Pancreas (tissue), 10 donors: ENCODE measurements around the gene C14orf93. TPM values are rescaled to one million over a fixed set of nuclear protein-coding genes. Genes with fewer than 3 reads are reported as not detected.

Experiments
- ATAC-seq, 4 donors: fragments of 200-7000 bp; cut with Tn5 transposase; one replicate each; pipeline versions ENCODE4 v1.8.0 to v1.9.1; 2020; ENCODE audit warnings: mild to moderate bottlenecking in 4 of 4, moderate library complexity in 4 of 4
- DNase-seq, 6 donors: peaks; one replicate each; pipeline ENCODE4 v3.0.0-alpha.2; 2020
- FAIRE-seq: peaks from 2 replicates; lab custom pipeline; 2012; peaks lifted over from hg19 to GRCh38; lab: Jason Lieb, UNC
- H3K27ac ChIP-seq, 4 donors: fragments of 200-600 bp; sonication (generic); 1 replicate in 3 of 4; 2 replicates in 1 of 4; pipeline versions ENCODE4 v1.5.0 to v1.8.0; 2020
- H3K27me3 ChIP-seq, 4 donors: fragments of 200-600 bp; one replicate each; pipeline ENCODE4 v1.8.0; 2021
- H3K36me3 ChIP-seq, 3 donors: fragments of 200-600 bp; sonication (generic) in 1 of 3; one replicate each; pipeline versions ENCODE4 v1.5.0 to v1.8.0; 2020 to 2021
- H3K4me1 ChIP-seq, 3 donors: fragments of 200-600 bp; one replicate each; pipeline ENCODE4 v1.8.0; 2021
- H3K4me3 ChIP-seq, 4 donors: fragments of 200-600 bp; sonication (generic) in 2 of 4; one replicate each; pipeline versions ENCODE4 v1.5.0 to v1.8.0; 2020 to 2021
- H3K9me3 ChIP-seq, 4 donors: fragments of 200-600 bp; one replicate each; pipeline ENCODE4 v1.8.0; 2021
- WGBS, 2 donors: extraction: QIAGEN DNeasy Blood & Tissue Kit; methylation state at CpG; one replicate each; pipeline ENCODE4 v1.1.7; 2013; 5-methylcytosine and 5-hydroxymethylcytosine counted together
- intact Hi-C, 3 donors: fragments of 100-400 bp; cut with DNase I; formaldehyde crosslinking; loops; one replicate each; pipeline versions ENCODE4 v1.11.1 to v1.14.2; 2022
- polyA plus RNA-seq, 2 donors: library from polyadenylated mRNA; stranded (reverse); fragments of 200-250 nt; gene quantifications; one replicate each; pipeline ENCODE4 v1.2.3, GENCODE V29; 2013
- total RNA-seq, 6 donors: library from RNA; stranded (reverse); fragmentation: NEBNext Ultra II Directional in 4 of 6; extraction: Animal tissue kit (Norgen Biotek cat#: 25700) in 4 of 6; gene quantifications; one replicate each; pipeline versions ENCODE4 v1.2.1 to v1.2.4, GENCODE V29; 2021 to 2023
- TF ChIP-seq, protein P1 (sequence below), 4 donors: fragments of 200-600 bp; sonication (generic) in 3 of 4; IDR thresholded peaks; one replicate each; pipeline versions ENCODE4 v1.5.0 to v1.8.0; 2021; ENCODE audit warnings: antibody characterized with exemption in 4 of 4
- donor health status: healthy with polysubstance abuse.
- donor health status: DM: no; HTN: no; CAD: no; lungs with moderate emphysema.
- donor health status: DM: no; HTN: no; CAD: no.
- donor health status: control.
- donor health status: control.
- donor health status: Bipolar disorder and iron deficiency.
- donor health status: DM: yes; HTN: yes; CAD: no.
- donor health status: DM: no; HTN: no; CAD: no.
- donor health status: DM: no; HTN: no; CAD: no.
- donor health status: DM: yes; HTN: yes; CAD: no.

The C14orf93 gene, protein sequence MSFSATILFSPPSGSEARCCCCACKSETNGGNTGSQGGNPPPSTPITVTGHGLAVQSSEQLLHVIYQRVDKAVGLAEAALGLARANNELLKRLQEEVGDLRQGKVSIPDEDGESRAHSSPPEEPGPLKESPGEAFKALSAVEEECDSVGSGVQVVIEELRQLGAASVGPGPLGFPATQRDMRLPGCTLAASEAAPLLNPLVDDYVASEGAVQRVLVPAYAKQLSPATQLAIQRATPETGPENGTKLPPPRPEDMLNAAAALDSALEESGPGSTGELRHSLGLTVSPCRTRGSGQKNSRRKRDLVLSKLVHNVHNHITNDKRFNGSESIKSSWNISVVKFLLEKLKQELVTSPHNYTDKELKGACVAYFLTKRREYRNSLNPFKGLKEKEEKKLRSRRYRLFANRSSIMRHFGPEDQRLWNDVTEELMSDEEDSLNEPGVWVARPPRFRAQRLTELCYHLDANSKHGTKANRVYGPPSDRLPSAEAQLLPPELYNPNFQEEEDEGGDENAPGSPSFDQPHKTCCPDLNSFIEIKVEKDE
- total RNA-seq (1 to 10 TPM; 4.3 to 7.5 (median 5.4) TPM), polyA plus RNA-seq (10 to 100 TPM in 1 of 2 donors, 1 to 10 TPM in 1; 8.3 to 11.3 TPM)

DNA sequence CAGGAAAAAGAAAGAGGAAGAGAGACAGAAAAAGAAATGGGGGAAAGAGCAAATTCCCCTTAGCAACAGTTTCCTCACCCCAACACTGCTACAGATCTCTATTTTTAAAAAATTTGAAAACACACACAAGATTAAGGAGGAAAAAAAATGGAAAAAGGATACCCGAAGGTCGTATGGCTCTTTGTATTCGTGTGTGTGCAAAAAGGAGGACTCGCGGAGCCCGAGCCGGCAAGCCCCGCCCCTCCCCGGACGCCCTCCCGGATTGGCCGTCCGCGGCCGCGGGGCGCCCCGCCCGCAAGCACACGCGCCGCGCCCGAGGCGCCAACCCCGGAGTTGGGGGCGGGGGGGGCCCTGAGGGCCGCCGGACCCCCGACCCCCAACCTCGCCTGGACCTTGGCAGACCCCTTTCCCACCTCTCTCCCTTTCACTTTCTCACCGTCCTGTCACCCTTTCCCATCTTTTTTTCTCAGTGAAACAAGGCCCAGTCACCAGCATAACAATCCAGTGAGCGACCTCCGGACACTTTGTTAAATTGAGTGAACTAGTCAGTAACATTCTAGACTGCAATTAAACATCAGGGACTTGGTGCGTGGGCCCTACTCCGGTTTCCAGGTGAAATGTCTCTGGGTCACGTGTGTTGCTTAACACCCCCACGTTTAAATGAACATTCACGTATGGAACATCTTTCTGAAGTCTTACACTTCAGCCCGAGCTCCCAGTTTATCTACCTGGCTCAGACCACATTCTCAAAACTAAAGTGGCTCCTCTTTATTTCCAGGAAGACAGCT, at the start of gene C14orf93:
Gene C14orf93, minus strand, starts transcription at position 205 of the 788 bp plus-strand sequence. CDS start 11,120 bp downstream, outside the sequence.
- H3K36me3 ChIP-seq: no peaks in the 10 kb centered on the region
- peaks cover 4 to 17% (median 10%) of the 10 kb centered on the region in 3 donors for H3K4me1 ChIP-seq
- WGBS, 2 donors: 0 to 3% methylated on average over 28 to 40 of the region's 40 CpGs
- H3K9me3 ChIP-seq: no peaks in the 10 kb centered on the region
- FAIRE-seq (no peak), ATAC-seq (peak; percentile 45 to 66 (median 61)), DNase-seq (peak; percentile 73 to 92 (median 86))
- peak within 1 kb of the TSS; percentile 64 to 84 (median 78) for H3K27ac ChIP-seq
- TF ChIP-seq, protein P1, sequence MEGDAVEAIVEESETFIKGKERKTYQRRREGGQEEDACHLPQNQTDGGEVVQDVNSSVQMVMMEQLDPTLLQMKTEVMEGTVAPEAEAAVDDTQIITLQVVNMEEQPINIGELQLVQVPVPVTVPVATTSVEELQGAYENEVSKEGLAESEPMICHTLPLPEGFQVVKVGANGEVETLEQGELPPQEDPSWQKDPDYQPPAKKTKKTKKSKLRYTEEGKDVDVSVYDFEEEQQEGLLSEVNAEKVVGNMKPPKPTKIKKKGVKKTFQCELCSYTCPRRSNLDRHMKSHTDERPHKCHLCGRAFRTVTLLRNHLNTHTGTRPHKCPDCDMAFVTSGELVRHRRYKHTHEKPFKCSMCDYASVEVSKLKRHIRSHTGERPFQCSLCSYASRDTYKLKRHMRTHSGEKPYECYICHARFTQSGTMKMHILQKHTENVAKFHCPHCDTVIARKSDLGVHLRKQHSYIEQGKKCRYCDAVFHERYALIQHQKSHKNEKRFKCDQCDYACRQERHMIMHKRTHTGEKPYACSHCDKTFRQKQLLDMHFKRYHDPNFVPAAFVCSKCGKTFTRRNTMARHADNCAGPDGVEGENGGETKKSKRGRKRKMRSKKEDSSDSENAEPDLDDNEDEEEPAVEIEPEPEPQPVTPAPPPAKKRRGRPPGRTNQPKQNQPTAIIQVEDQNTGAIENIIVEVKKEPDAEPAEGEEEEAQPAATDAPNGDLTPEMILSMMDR (IDR thresholded peaks at IDR 0.05): no peak
- H3K4me3 ChIP-seq: peak within 1 kb of the TSS; percentile 21 to 45 (median 37)
- H3K27me3 ChIP-seq: no peaks in the 10 kb centered on the region
- intact Hi-C loops: no loop called here

DNA sequence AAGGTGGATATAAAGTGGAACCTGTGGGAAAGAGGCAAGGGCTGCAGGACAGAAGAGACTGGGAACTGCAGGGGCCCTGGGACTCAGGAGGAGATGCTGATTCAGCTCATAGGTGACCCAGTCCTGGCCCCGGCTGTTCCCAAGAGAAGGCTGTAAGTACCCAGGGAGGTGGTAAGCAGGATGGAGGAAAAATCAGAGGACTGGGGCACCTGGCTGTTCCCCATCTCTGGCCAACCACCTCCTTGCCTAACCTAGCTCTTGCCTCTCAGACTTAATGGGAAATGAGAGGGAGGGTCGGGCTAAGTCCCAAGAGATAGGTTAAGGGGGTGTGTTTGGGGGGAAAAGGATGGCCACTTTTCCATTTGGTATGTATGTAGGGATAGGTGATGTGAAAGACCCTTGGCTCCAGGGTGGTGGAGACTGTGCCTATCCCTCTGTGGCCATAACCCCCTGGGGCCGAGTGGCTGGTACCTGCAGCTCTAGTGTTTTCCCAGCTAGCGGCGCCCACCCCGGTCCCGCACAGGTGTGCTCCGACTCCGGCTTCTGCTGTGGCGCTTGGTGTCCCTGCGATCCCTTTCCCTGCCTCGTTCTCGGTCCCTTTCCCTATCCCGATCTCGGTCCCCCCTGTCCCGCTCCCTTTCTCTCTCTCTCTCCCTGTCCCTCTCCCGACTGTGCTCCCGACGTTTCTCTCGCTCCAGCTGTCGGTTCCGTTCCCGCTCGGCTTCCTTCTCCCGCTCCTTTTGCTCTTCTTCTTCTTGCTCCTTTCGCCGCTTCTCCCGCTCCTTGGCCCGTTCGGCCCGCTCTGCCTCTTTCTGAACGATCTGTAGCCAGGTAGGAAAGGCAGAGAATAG, 48.9 kb upstream of the C14orf93 start:
- peaks cover 10 to 37% (median 34%) of the 10 kb centered on the region in 3 donors for H3K36me3 ChIP-seq
- intact Hi-C loops: loop anchor here (2.0 to 10.0 kb wide), 3 partner anchors 64 to 72 kb away; no protein-coding TSS in a partner anchor
- FAIRE-seq: no peak
- TF ChIP-seq, protein P1 (IDR thresholded peaks at IDR 0.05): no peak
- H3K4me3 ChIP-seq: no peak overlapping the region
- H3K4me1 ChIP-seq: peaks cover 0 to 15% (median 3%) of the 10 kb centered on the region in 3 donors
- WGBS, 2 donors: 87 to 88% methylated on average over 32 of the region's 32 CpGs
- peak overlapping the region in 1 of 4 donors; percentile 65 for H3K27ac ChIP-seq
- no peak for DNase-seq
- H3K9me3 ChIP-seq: no peaks in the 10 kb centered on the region
- H3K27me3 ChIP-seq: no peaks in the 10 kb centered on the region
- no peak for ATAC-seq

DNA sequence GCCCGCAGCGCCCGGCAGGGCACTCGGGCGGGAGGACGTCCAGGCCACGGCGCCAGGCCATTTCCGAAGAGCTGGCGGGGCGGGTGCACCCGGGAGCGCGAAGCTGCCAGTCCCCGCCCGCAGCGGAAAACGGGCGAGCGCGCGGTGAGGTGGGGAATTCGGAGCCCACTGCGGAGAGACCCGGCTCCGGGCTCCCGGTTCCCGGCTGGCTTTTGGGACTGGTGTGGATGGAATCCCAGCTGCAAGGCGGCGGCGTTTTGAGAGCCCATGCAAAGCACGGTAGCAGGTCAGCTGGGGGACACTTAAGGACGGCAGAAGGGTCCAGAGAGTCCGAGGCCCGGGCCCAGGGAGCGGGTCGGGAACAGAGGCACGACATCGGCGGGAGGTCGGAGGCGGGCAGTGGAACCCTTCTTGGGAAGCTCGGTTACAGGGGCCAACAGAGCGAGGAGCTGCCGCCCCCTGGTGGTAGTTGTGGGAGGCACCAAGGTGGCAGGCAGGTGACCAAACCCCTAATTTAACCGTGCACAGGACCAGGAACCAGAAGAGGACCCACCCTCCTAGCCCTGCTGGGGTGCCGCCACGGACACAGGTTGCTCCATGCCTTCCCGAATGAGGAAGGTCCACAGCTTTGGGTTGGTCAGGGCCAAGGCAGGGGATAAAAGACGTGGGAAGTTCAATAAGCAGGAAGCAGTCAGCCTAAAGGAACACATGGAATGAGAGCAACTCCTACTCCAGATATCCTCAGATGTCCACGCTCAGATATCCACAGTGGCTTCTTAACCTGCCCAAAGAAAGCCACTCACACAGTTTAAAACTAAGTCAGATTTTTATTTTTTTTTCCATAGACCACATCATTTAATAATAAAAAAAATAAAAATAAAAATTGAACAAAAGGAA, 48.1 kb upstream of the C14orf93 start:
- Histone ChIP-seq H3K4me3 (peak overlapping the region; percentile 43 to 63 (median 52)), H3K4me1 (peaks cover 0 to 15% (median 3%) of the 10 kb centered on the region in 3 donors), H3K27me3 (no peaks in the 10 kb centered on the region), H3K36me3 (peaks cover 8 to 29% (median 25%) of the 10 kb centered on the region in 3 donors), H3K27ac (peak overlapping the region; percentile 28 to 65 (median 54)), H3K9me3 (no peaks in the 10 kb centered on the region)
- DNase-seq: peak; percentile 78 to 97 (median 90)
- 0% methylated on average over 51 of the region's 51 CpGs for WGBS, 2 donors
- FAIRE-seq: no peak
- peak; percentile 78 to 92 (median 87) for ATAC-seq
- intact Hi-C loops: loop anchor here (2.0 to 10.0 kb wide), 3 partner anchors 63 to 71 kb away; no protein-coding TSS in a partner anchor
- TF ChIP-seq, protein P1 (IDR thresholded peaks at IDR 0.05): peak; percentile 93 to 95 (median 94)
